Mesenchymal stem cell (in vitro differentiated cells and primary cell): ENCODE data around the gene ZFYVE9.

Experiments used
- DNase-seq: peaks from one replicate; pipeline ENCODE4 v3.0.0-alpha.2; 2013
- H2AFZ ChIP-seq: one replicate; pipeline ENCODE4 v1.6.1; 2013; ENCODE audit warnings: low read depth, mild to moderate bottlenecking, control low read depth, inconsistent platforms, low read length, moderate library complexity
- H2AK5ac ChIP-seq: 2 replicates; pipeline ENCODE4 v1.6.1; 2013; ENCODE audit warnings: low read length, moderate library complexity, mild to moderate bottlenecking, inconsistent platforms; ENCODE audit not compliant: severe bottlenecking
- H2BK120ac ChIP-seq: one replicate; pipeline ENCODE4 v1.6.1; 2013; ENCODE audit warnings: low read depth, mild to moderate bottlenecking, inconsistent platforms, low read length, moderate library complexity
- H2BK12ac ChIP-seq, 2 experiments: one replicate each; pipeline ENCODE4 v1.6.1; 2013; ENCODE audit warnings: inconsistent platforms in 2 of 2, low read length in 2 of 2, mild to moderate bottlenecking in 2 of 2, moderate library complexity in 2 of 2, control low read depth in 1 of 2
- H2BK15ac ChIP-seq: one replicate; pipeline ENCODE4 v1.6.1; 2013; ENCODE audit warnings: mild to moderate bottlenecking, low read depth, inconsistent platforms; ENCODE audit not compliant: poor library complexity, severe bottlenecking
- H2BK5ac ChIP-seq: 2 replicates; pipeline ENCODE4 v1.6.1; 2013; ENCODE audit warnings: low read depth, mild to moderate bottlenecking, low read length, control low read depth, inconsistent platforms; ENCODE audit not compliant: poor library complexity, severe bottlenecking
- H3K14ac ChIP-seq, 2 experiments: one replicate each; pipeline ENCODE4 v1.6.1; 2013; ENCODE audit warnings: inconsistent platforms in 2 of 2, low read length in 2 of 2, control low read depth in 1 of 2, mild to moderate bottlenecking in 1 of 2, moderate library complexity in 1 of 2
- H3K18ac ChIP-seq, 2 experiments: one replicate each; pipeline ENCODE4 v1.6.1; 2013; ENCODE audit warnings: inconsistent platforms in 2 of 2, low read length in 2 of 2, control low read depth in 1 of 2, low read depth in 1 of 2, mild to moderate bottlenecking in 1 of 2
- H3K23ac ChIP-seq, 2 experiments: one replicate each; pipeline ENCODE4 v1.6.1; 2013; ENCODE audit warnings: inconsistent platforms in 2 of 2, low read length in 2 of 2, mild to moderate bottlenecking in 2 of 2, moderate library complexity in 2 of 2, control low read depth in 1 of 2
- H3K27ac ChIP-seq: 2 replicates; pipeline ENCODE4 v1.5.1; 2013; ENCODE audit warnings: mild to moderate bottlenecking, moderate library complexity, low read length, control low read depth, inconsistent platforms; ENCODE audit not compliant: poor library complexity, severe bottlenecking
- H3K27me3 ChIP-seq, 2 experiments: 2 replicates each; pipeline versions ENCODE4 v1.6.1 to v1.7.0; 2013; ENCODE audit warnings: low read length in 2 of 2, mild to moderate bottlenecking in 2 of 2, moderate library complexity in 2 of 2, control low read depth in 1 of 2, inconsistent platforms in 1 of 2; ENCODE audit not compliant: control insufficient read depth in 1 of 2, insufficient read depth in 1 of 2
- H3K36me3 ChIP-seq, 2 experiments: 2 replicates each; pipeline versions ENCODE4 v1.6.1 to v1.7.0; 2013; ENCODE audit warnings: low read length in 2 of 2, control low read depth in 1 of 2, inconsistent platforms in 1 of 2, low read depth in 1 of 2, mild to moderate bottlenecking in 1 of 2; ENCODE audit not compliant: insufficient read depth in 2 of 2, control insufficient read depth in 1 of 2
- H3K4ac ChIP-seq, 2 experiments: one replicate each; pipeline ENCODE4 v1.6.1; 2013; ENCODE audit warnings: inconsistent platforms in 2 of 2, low read length in 2 of 2, mild to moderate bottlenecking in 2 of 2, moderate library complexity in 2 of 2, control low read depth in 1 of 2, low read depth in 1 of 2
- H3K4me1 ChIP-seq: 2 replicates; pipeline ENCODE4 v1.6.1; 2013; ENCODE audit warnings: low read depth, low read length, control low read depth; ENCODE audit not compliant: control insufficient read depth, insufficient read depth
- H3K4me2 ChIP-seq: 2 replicates; pipeline ENCODE4 v1.6.1; 2013; ENCODE audit warnings: low read length, mild to moderate bottlenecking, inconsistent platforms; ENCODE audit not compliant: poor library complexity, severe bottlenecking
- H3K4me3 ChIP-seq, 2 experiments: 2 replicates each; pipeline versions ENCODE4 v1.5.1 to v1.7.0; 2013; ENCODE audit warnings: low read length in 2 of 2, mild to moderate bottlenecking in 2 of 2, control low read depth in 1 of 2, low read depth in 1 of 2; ENCODE audit not compliant: insufficient read depth in 1 of 2
- H3K79me1 ChIP-seq: replicated peaks from 2 replicates; pipeline ENCODE4 v1.6.1; 2013; ENCODE audit warnings: mild to moderate bottlenecking, control low read depth, low read length, inconsistent platforms; ENCODE audit not compliant: poor library complexity, severe bottlenecking
- H3K9ac ChIP-seq: 2 replicates; pipeline ENCODE4 v1.7.0; 2013; ENCODE audit warnings: mild to moderate bottlenecking, low read length, moderate library complexity
- H3K9me3 ChIP-seq: 2 replicates; pipeline ENCODE4 v1.7.0; 2013; ENCODE audit warnings: mild to moderate bottlenecking, low read length; ENCODE audit not compliant: control insufficient read depth
- H4K8ac ChIP-seq: one replicate; pipeline ENCODE4 v1.6.1; 2013; ENCODE audit warnings: inconsistent platforms, mild to moderate bottlenecking, low read length, moderate library complexity
- H4K91ac ChIP-seq: one replicate; pipeline ENCODE4 v1.6.1; 2013; ENCODE audit warnings: mild to moderate bottlenecking, low read length, inconsistent platforms
- WGBS: methylation state at CpG from one replicate; pipeline ENCODE4 v1.1.7; 2013; ENCODE audit warnings: mixed read lengths; 5-methylcytosine and 5-hydroxymethylcytosine counted together

The ZFYVE9 gene

GRCh38 chr1:52122384-52122783 lies 19.5 kb upstream of the ZFYVE9 start:
- Histone ChIP-seq H3K27ac (no peak overlapping the region), H3K4me2 (no peak overlapping the region), H3K23ac (no peak overlapping the region), H2AK5ac (no peak overlapping the region), H4K8ac (no peak overlapping the region), H3K4me3 (no peak overlapping the region), H2BK15ac (no peak overlapping the region), H3K9ac (no peak overlapping the region), H3K14ac (no peak overlapping the region), H3K27me3 (peaks cover 0 to 5% of the 10 kb centered on the region in 2 experiments), H2BK12ac (no peak overlapping the region), H3K79me1 (no peaks in the 10 kb centered on the region), H2BK120ac (no peak overlapping the region), H3K9me3 (no peaks in the 10 kb centered on the region), H3K4me1 (no peaks in the 10 kb centered on the region), H4K91ac (no peak overlapping the region), H3K4ac (no peak overlapping the region), H3K36me3 (no peaks in the 10 kb centered on the region), H3K18ac (no peak overlapping the region), H2AFZ (no peak overlapping the region), H2BK5ac (no peak overlapping the region)
- WGBS, result 73% methylated on average over 2 of the region's 2 CpGs
- DNase-seq, result no peak

DNA sequence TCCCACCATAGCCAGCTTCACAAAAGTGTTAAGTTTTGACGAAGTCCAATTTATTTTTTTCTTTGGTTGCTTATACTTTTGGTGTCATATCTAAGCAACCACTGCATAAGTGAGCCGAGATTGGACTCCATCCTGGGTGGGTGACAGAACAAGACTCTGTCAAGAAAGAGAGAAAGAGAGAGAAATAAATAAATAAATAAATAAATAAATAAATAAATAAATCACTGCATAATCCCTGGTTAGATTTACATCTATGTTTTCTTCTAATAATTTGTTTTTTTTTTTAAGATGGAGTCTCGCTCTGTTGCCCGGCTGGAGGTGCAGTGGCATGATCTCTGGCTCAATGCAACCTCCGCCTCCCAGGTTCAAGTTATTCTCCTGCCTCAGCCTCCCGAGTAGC lies 18.3 kb upstream of the ZFYVE9 start:
- Histone ChIP-seq H3K4ac (no peak overlapping the region), H2BK15ac (no peak overlapping the region), H3K4me1 (no peaks in the 10 kb centered on the region), H2AK5ac (no peak overlapping the region), H3K27ac (no peak overlapping the region), H4K8ac (no peak overlapping the region), H2BK120ac (no peak overlapping the region), H3K79me1 (no peaks in the 10 kb centered on the region), H2AFZ (no peak overlapping the region), H3K27me3 (peaks cover 0 to 5% of the 10 kb centered on the region in 2 experiments), H3K36me3 (no peaks in the 10 kb centered on the region), H3K23ac (no peak overlapping the region), H3K18ac (no peak overlapping the region), H3K9ac (no peak overlapping the region), H3K14ac (no peak overlapping the region), H3K4me2 (no peak overlapping the region), H2BK5ac (no peak overlapping the region), H3K9me3 (no peaks in the 10 kb centered on the region), H4K91ac (no peak overlapping the region), H2BK12ac (no peak overlapping the region), H3K4me3 (no peak overlapping the region)
- no peak for DNase-seq
- 90% methylated on average over 4 of the region's 6 CpGs for WGBS

GRCh38 chr1:52125736-52126359 lies 16.0 kb upstream of the ZFYVE9 start:
- Histone ChIP-seq H3K27ac (no peak overlapping the region), H4K91ac (no peak overlapping the region), H3K9me3 (no peaks in the 10 kb centered on the region), H2AK5ac (no peak overlapping the region), H3K4me3 (no peak overlapping the region), H3K79me1 (no peaks in the 10 kb centered on the region), H3K27me3 (no peaks in the 10 kb centered on the region), H2AFZ (no peak overlapping the region), H3K18ac (no peak overlapping the region), H4K8ac (no peak overlapping the region), H3K36me3 (no peaks in the 10 kb centered on the region), H3K23ac (no peak overlapping the region), H3K14ac (no peak overlapping the region), H3K4me1 (no peaks in the 10 kb centered on the region), H3K9ac (no peak overlapping the region), H3K4ac (no peak overlapping the region), H2BK5ac (no peak overlapping the region), H2BK120ac (no peak overlapping the region), H2BK15ac (no peak overlapping the region), H3K4me2 (no peak overlapping the region), H2BK12ac (no peak overlapping the region)
- no peak for DNase-seq

- Histone ChIP-seq H2BK5ac (no peak overlapping the region), H2BK120ac (no peak overlapping the region), H3K4me2 (no peak overlapping the region), H2AK5ac (no peak overlapping the region), H4K8ac (no peak overlapping the region), H3K9me3 (no peaks in the 10 kb centered on the region), H2AFZ (no peak overlapping the region), H3K4me3 (no peak overlapping the region), H2BK15ac (no peak overlapping the region), H3K23ac (no peak overlapping the region), H3K4me1 (no peaks in the 10 kb centered on the region), H3K79me1 (no peaks in the 10 kb centered on the region), H3K36me3 (no peaks in the 10 kb centered on the region), H2BK12ac (no peak overlapping the region), H3K14ac (no peak overlapping the region), H3K27ac (no peak overlapping the region), H3K27me3 (no peaks in the 10 kb centered on the region), H3K4ac (no peak overlapping the region), H3K9ac (no peak overlapping the region), H3K18ac (no peak overlapping the region), H4K91ac (no peak overlapping the region)
- peak; percentile 68 for DNase-seq
- WGBS, result 43% methylated on average over 5 of the region's 5 CpGs
These were observed 14.4 kb upstream of the ZFYVE9 start for GRCh38 chr1:52127181-52128180.
